Motor neuron (in vitro differentiated cells): Measurements from ENCODE around the gene ACTR8. TPM values are rescaled to one million over a fixed set of nuclear protein-coding genes. Genes with fewer than 3 reads are reported as not detected.

Experiments used
- ATAC-seq, 8 experiments: fragments of 200-7000 bp; cut with Tn5 transposase; replicated peaks in 6 of 8; 2 replicates each; pipeline ENCODE4 v1.8.0; 2021; ENCODE audit warnings: mild to moderate bottlenecking in 8 of 8, moderate library complexity in 8 of 8
- H3K27ac ChIP-seq, 2 donors: fragments of 250-450 bp; sonication (Bioruptor Pico); 2 replicates each; pipeline ENCODE4 v1.9.0; 2021; ENCODE audit warnings: antibody characterized with exemption in 2 of 2, mild to moderate bottlenecking in 2 of 2, moderate library complexity in 1 of 2
- H3K4me1 ChIP-seq, 2 donors: fragments of 250-450 bp; sonication (Bioruptor Pico); replicated peaks in 1 of 2; 2 replicates each; pipeline ENCODE4 v1.6.1; 2021; ENCODE audit warnings: antibody characterized with exemption in 2 of 2, mild to moderate bottlenecking in 2 of 2, moderate library complexity in 1 of 2
- H3K4me3 ChIP-seq, 5 donors: fragments of 250-450 bp; sonication (Bioruptor Pico); 2 replicates each; pipeline ENCODE4 v1.9.0; 2021; ENCODE audit warnings: antibody characterized with exemption in 5 of 5, mild to moderate bottlenecking in 5 of 5, moderate library complexity in 4 of 5
- WGBS, 10 experiments: fragments of 450-650 bp; shearing (Covaris generic); methylation state at CpG; one replicate each; pipeline ENCODE4 v1.0.0; 2022; 5-methylcytosine and 5-hydroxymethylcytosine counted together
- in situ Hi-C, 9 experiments: fragments of 400-800 bp; cut with MboI; loops; one replicate each; pipeline ENCODE4 v1.15.0; 2021; ENCODE audit warnings: low sequenced_read_pairs in 9 of 9, low pct_unique_long_range_greater_than_20kb in 2 of 9; ENCODE audit not compliant: unreplicated experiment in 9 of 9
- total RNA-seq, 8 experiments: library from RNA; unstranded; fragments of 300-600 nt; gene quantifications; 2 replicates each; pipeline versions ENCODE4 v1.2.3 to v1.2.4, GENCODE V29; 2022

Gene ACTR8
- total RNA-seq, 8 experiments from 2014 or later = 26.2 to 50.9 (median 32.5) TPM

DNA sequence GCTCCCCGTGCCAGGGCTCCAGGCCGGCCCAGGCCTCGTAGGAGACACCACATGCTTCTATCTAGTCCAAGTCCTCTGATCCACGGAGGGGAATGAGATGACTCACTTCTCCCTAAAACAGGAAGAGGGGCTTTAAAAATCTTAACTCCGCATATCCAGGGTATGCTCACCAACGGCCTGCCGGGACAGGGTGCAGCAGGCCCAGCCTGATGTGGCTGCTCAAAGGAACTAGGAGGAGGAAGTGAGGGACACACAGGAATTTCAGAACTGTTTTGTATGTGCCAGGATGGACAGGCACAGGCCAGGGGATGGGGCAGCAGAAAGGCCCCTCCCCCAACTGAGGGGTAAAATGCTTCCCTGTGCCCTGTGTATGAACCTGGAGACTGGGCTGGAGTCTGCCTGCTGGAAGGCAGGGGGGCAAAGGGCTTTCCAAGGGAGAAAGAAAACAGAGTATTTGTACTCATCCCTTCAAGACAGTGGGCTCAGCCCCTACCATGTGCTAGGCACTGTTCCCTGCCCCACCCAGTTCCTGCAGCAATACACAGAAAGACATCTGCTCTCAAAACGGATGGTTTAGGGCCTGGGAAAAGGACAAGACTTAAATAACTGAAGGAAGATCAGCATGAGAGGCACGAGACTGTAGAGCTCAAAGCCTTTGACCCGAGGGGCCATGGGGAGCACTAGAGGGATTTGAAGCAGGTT lies 57.8 kb downstream of the ACTR8 start:
- H3K4me3 ChIP-seq = no peak overlapping the region
- WGBS, 10 experiments = 21 to 100% (median 70%) methylated on average over 1 to 7 of the region's 10 CpGs; no CpG with 5 or more reads in 5 of the 10 experiments
- ATAC-seq = peak in 6 of 8 experiments; percentile 33 to 66 (median 45)
- H3K27ac ChIP-seq = no peak overlapping the region
- peaks cover 3 to 7% of the 10 kb centered on the region in 2 donors for H3K4me1 ChIP-seq
- in situ Hi-C loops = no loop called here

- in situ Hi-C loops = no loop called here
- peak in 2 of 8 experiments; percentile 11 to 18 for ATAC-seq
- Histone ChIP-seq H3K4me3 (no peak overlapping the region), H3K4me1 (peaks cover 3 to 7% of the 10 kb centered on the region in 2 donors), H3K27ac (no peak overlapping the region)
- WGBS, 10 experiments = 89 to 93% (median 93%) methylated on average over 2 to 8 of the region's 67 CpGs; no CpG with 5 or more reads in 7 of the 10 experiments
Measured at GRCh38 chr3:53823026-53823955, 58.7 kb downstream of the ACTR8 start.

DNA sequence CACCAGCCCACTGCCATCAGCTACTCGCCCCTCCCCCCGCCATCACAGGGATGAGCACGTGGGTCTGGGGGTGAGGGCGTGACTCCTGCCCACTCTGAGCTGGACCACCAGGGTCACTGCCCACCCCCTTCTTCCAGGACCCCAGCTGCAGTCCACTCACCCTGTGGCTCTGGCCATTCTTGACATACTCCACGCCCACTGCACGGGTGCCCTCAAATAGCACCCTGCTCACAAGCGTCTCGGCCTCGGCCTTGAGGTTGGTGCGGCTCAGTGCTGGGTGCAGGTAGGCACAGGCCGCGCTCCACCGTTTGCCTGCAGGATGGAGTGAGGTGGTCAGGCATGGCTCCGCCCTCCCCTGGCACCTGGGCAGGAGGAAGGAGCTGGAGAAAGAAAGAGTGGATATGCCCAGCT lies 59.6 kb downstream of the ACTR8 start:
- Histone ChIP-seq H3K4me3 (no peak overlapping the region), H3K27ac (no peak overlapping the region), H3K4me1 (peaks cover 3 to 7% of the 10 kb centered on the region in 2 donors)
- no peak for ATAC-seq
- in situ Hi-C loops = no loop called here
- 73 to 100% (median 80%) methylated on average over 1 to 5 of the region's 14 CpGs; no CpG with 5 or more reads in 7 of the 10 experiments for WGBS, 10 experiments

DNA sequence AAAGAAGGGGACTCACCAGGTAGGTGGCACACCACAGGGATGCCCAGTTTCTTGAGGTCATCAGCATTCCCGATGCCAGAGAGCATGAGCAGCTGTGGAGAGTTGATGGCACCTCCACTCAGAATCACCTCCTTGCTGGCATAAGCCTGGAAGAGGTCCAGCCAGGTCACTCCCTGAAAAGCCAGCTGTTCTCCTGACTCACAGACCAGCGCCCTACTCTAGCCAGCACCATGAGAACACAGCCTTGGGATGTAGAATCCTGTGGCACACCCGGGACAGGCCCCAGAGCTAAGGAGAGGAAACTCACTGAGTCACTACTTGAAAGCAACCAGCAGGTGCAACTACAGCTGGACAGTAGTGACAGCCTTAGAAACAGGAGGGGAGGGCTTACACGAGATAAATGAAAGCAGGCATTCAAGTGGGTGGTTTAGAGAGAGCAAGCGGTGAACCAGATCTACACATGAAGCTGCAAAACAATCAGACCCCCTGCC lies 60.3 kb downstream of the ACTR8 start:
- 0 to 67% (median 57%) methylated on average over 2 to 3 of the region's 5 CpGs; no CpG with 5 or more reads in 5 of the 10 experiments for WGBS, 10 experiments
- no peak overlapping the region for H3K27ac ChIP-seq
- in situ Hi-C loops = no loop called here
- peaks cover 3 to 7% of the 10 kb centered on the region in 2 donors for H3K4me1 ChIP-seq
- no peak overlapping the region for H3K4me3 ChIP-seq
- peak in 3 of 8 experiments; percentile 23 to 96 (median 96) for ATAC-seq

DNA sequence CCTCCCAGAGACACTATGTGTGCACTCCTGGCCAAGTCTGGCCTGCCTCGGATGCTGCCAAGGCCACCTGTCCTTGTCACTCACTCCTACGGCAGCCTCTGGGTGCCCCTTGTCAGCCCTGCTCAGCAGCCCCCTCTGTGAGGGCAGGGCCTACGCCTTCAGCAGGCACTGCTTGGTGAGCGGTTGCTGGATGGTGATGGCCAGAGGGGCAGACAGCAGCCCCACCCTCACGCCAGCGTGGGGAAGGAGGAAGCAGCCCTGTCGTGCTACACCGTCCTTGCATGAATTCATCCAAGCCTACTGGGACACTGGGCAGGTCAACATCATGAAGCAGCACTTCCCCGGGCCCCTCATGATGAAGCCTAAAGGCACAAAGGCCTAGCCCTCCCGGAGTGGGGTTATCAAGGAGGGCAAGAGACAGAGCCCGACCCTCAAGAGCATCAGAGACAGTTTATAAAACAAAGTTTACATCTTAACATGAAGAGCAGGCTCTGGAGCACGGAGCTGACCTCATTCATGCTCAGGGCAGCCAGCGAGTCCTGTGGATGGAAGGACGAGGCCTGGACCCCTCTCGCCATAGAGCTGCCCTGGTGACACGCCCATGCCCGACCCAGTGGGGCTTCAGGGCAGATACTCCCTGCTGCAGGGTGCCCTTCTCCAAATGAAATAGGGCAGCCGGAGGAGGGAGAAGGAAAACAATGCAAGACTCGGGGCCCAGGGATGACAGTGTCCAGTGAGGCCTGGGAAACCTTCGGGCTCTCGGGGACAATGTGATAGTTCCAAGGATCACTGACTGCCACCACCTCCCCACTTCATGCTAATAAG lies 61.0 kb downstream of the ACTR8 start:
- in situ Hi-C loops = no loop called here
- Histone ChIP-seq H3K4me3 (no peak overlapping the region), H3K4me1 (peaks cover 3 to 7% of the 10 kb centered on the region in 2 donors), H3K27ac (no peak overlapping the region)
- WGBS, 10 experiments = 67 to 100% (median 90%) methylated on average over 1 to 7 of the region's 21 CpGs; no CpG with 5 or more reads in 3 of the 10 experiments
- ATAC-seq = no peak

DNA sequence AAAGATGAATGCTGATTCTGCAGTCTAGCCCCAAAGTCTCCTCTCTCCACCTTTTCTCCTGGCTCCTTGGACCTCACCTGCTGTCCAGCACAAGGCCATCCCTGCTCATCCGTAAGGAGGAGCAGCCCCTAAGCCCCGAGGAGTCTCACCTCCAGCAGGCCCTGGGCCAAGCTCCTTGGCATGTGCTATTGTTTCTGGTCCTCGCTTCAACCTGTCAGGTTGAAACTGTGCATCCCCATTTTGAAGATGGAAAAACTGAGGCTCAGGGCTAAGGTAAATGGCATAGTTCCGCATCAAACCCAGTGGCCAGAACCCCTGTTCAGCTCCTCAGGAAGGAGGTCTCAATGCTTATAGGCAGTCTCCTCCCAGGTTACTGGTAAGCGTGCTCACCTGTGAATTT lies 61.9 kb downstream of the ACTR8 start:
- ATAC-seq = no peak
- 62 to 100% (median 95%) methylated on average over 1 to 3 of the region's 5 CpGs; no CpG with 5 or more reads in 6 of the 10 experiments for WGBS, 10 experiments
- in situ Hi-C loops = no loop called here
- Histone ChIP-seq H3K4me3 (no peak overlapping the region), H3K4me1 (peaks cover 3 to 7% of the 10 kb centered on the region in 2 donors), H3K27ac (no peak overlapping the region)

DNA sequence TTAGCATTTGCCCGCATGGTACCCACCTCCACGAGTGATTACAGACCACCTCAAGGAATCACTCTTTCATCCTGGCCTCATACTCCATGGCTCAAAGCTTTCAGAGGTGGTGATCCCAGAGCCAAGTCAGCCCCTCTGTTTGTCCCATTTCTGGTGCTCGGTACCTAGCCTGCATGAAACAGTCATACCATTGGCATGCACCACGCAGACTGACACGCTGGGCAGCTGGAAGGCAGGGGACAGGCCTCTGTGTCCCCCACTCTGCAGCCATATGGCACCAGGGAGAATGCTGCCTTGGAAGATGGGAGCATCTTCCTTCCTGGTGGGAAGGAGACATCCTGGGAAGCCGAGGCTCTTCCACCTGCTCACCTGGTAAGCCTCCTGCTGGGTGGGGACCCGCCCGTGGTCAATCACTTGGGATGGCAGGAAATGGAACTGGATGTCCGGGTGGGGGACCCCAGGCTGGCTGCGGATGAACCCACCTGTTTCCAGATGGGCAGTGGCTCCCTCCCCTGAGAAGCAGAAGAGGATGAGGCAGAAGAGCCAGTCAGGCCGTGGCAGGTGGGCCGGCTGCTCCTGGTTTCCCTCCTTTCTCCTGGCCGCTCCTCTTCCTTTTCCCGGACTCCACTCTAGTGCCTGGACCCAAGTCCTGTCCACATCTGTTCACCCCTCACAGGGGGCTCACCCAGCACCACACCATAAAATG lies 62.6 kb downstream of the ACTR8 start:
- H3K27ac ChIP-seq = no peak overlapping the region
- in situ Hi-C loops = no loop called here
- no peak overlapping the region for H3K4me3 ChIP-seq
- 60 to 100% (median 86%) methylated on average over 1 to 4 of the region's 14 CpGs; no CpG with 5 or more reads in 3 of the 10 experiments for WGBS, 10 experiments
- peaks cover 1 to 3% of the 10 kb centered on the region in 2 donors for H3K4me1 ChIP-seq
- no peak for ATAC-seq

DNA sequence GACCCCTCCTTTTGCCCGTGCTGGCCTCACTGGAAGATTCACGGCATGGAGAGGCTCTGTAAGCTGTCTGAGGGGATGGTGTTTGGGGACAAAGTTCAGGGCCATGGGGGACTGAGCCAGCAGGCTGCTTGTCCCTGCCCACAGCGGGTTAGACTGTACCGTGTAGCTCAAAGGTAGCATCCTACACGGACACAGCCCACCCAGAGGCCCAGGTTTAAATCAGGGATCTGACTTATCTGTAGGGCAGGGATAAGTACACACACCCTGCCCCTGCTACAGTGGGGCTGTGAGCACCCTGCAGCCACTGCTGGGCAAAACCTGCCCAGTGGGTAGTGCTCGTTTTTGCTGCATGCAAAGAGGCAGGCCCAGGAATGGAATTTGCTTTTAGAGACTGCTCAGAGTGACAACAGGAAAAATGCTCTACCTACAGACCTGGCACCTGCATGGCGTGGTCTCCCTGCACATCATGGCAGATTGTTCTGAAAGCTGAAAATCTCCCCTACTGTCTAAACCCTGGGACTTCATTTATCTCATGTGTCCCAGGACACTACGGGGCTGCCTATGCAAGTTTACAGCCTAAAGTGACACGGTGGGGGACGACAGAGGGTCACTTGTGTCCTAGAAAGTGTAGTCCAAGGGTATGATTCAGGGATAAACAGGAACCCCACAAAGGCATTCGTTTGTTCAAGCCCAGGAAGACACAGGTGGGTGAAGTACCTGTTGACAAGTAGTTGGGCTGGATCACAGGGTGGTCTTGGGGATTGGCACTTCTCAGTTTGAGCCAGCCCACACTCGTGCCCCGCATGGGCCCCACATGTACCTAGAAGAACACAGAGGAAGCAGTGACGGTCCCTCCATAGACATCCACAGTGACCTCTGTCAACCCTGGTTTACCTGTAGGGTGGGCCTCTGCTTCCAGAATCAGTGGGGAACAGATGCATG lies 63.5 kb downstream of the ACTR8 start:
- Histone ChIP-seq H3K27ac (no peak overlapping the region), H3K4me1 (no peaks in the 10 kb centered on the region), H3K4me3 (no peak overlapping the region)
- no peak for ATAC-seq
- in situ Hi-C loops = no loop called here
- 50 to 92% (median 80%) methylated on average over 1 to 10 of the region's 14 CpGs; no CpG with 5 or more reads in 3 of the 10 experiments for WGBS, 10 experiments

GRCh38 chr3:53817809-53818208 lies 64.1 kb downstream of the ACTR8 start:
- Histone ChIP-seq H3K4me3 (no peak overlapping the region), H3K27ac (no peak overlapping the region), H3K4me1 (peaks cover 0 to 1% of the 10 kb centered on the region in 2 donors)
- no peak for ATAC-seq
- 69 to 100% (median 88%) methylated on average over 1 to 5 of the region's 17 CpGs; no CpG with 5 or more reads in 4 of the 10 experiments for WGBS, 10 experiments
- in situ Hi-C loops = no loop called here

GRCh38 chr3:53817211-53817610 lies 64.7 kb downstream of the ACTR8 start:
- H3K27ac ChIP-seq = no peak overlapping the region
- no peak for ATAC-seq
- H3K4me3 ChIP-seq = no peak overlapping the region
- in situ Hi-C loops = no loop called here
- peaks cover 0 to 7% of the 10 kb centered on the region in 2 donors for H3K4me1 ChIP-seq
- WGBS, 10 experiments = 73 to 100% (median 93%) methylated on average over 1 to 3 of the region's 6 CpGs; no CpG with 5 or more reads in 5 of the 10 experiments
